ENCODE data around the gene KRCC1.

KRCC1 gene

DNA sequence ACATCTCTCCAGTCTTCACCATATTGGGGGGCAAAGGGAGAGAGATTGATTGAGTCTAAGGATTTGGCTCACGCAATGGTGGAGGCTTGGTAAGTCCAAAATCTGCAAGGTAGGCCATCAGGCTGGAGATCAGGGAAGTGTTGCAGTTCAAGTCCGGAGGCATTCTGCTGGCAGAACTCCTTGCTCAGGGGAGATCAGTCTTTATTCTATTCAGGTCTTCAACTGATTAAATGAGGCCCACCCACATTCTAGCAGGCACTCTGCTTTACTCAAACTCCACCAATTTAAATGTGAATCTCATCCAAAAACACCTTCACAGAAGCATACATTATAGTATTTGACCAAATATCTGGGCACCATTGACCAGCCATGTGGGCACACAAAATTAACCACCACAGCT, 33.4 kb upstream of the KRCC1 start:
- Histone ChIP-seq H2AK5ac (ENCODE audit: low read length) (no peak overlapping the region), H4K5ac (ENCODE audit: low read length) (no peak overlapping the region), H2BK120ac (ENCODE audit: low read depth, low read length) (no peak overlapping the region), H3K4me3 (ENCODE audit: low read length) (no peak overlapping the region), H4K8ac (ENCODE audit: low read depth, low read length) (no peak overlapping the region), H3K18ac (ENCODE audit: low read length) (no peak overlapping the region), H3K23ac (ENCODE audit: low read length) (no peak overlapping the region), H3K4me2 (ENCODE audit: low read length) (no peak overlapping the region), H3K27ac (ENCODE audit: low read depth, low read length) (no peak overlapping the region), H3K4ac (ENCODE audit: low read depth, low read length) (no peak overlapping the region), H3K79me2 (ENCODE audit: control insufficient read depth, insufficient read depth, low read length) (no peaks in the 10 kb centered on the region), H3K36me3 (ENCODE audit: control insufficient read depth, insufficient read depth, low read length) (no peaks in the 10 kb centered on the region), H3K9ac (ENCODE audit: low read length) (no peak overlapping the region), H3K27me3 (ENCODE audit: insufficient read depth, low read length, poor library complexity) (no peaks in the 10 kb centered on the region), H3K4me1 (ENCODE audit: control insufficient read depth, low read depth, low read length) (no peaks in the 10 kb centered on the region), H3K56ac (ENCODE audit: low read length) (no peak overlapping the region), H2BK5ac (ENCODE audit: low read length) (no peak overlapping the region), H3K79me1 (ENCODE audit: low read length) (no peaks in the 10 kb centered on the region), H2BK15ac (replicated peaks; ENCODE audit: low read depth) (no peak overlapping the region)
- DNase-seq: no peak
- WGBS (ENCODE audit: extremely low coverage, insufficient coverage, low lambda C conversion rate): no CpG with 5 or more reads among the region's 2 CpGs

DNA sequence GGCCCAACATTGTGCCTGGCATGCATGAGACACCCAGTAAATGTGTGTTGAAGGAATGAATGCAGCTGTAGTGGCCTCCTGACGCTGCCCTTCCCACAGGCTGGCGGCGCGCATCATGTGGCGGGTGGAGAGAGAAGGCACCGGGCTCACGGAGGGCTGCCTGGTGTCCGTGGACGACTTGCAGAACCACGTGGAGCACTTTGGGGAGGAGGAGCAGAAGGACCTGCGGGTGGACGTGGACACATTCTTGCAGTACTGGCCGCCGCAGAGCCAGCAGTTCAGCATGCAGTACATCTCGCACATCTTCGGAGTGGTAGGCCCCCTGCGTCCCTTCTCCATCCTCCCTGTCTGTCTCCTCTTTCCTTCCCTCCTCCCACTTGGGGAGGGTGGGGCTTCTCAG, 32.2 kb upstream of the KRCC1 start:
- DNase-seq: no peak
- no peak overlapping the region for H3K9ac ChIP-seq (ENCODE audit: low read length)
- no peak overlapping the region for H3K56ac ChIP-seq (ENCODE audit: low read length)
- no peak overlapping the region for H3K4me2 ChIP-seq (ENCODE audit: low read length)
- no peak overlapping the region for H3K27ac ChIP-seq (ENCODE audit: low read depth, low read length)
- H2AK5ac ChIP-seq (ENCODE audit: low read length): no peak overlapping the region
- H2BK120ac ChIP-seq (ENCODE audit: low read depth, low read length): no peak overlapping the region
- no peaks in the 10 kb centered on the region for H3K79me1 ChIP-seq (ENCODE audit: low read length)
- H2BK15ac ChIP-seq (replicated peaks; ENCODE audit: low read depth): no peak overlapping the region
- no peak overlapping the region for H2BK5ac ChIP-seq (ENCODE audit: low read length)
- no peak overlapping the region for H4K5ac ChIP-seq (ENCODE audit: low read length)
- H3K18ac ChIP-seq (ENCODE audit: low read length): no peak overlapping the region
- no peak overlapping the region for H3K4ac ChIP-seq (ENCODE audit: low read depth, low read length)
- no peaks in the 10 kb centered on the region for H3K79me2 ChIP-seq (ENCODE audit: control insufficient read depth, insufficient read depth, low read length)
- H3K23ac ChIP-seq (ENCODE audit: low read length): no peak overlapping the region
- no peak overlapping the region for H4K8ac ChIP-seq (ENCODE audit: low read depth, low read length)
- no CpG with 5 or more reads among the region's 17 CpGs for WGBS (ENCODE audit: extremely low coverage, insufficient coverage, low lambda C conversion rate)
- no peak overlapping the region for H3K4me3 ChIP-seq (ENCODE audit: low read length)
- no peaks in the 10 kb centered on the region for H3K27me3 ChIP-seq (ENCODE audit: insufficient read depth, low read length, poor library complexity)
- no peaks in the 10 kb centered on the region for H3K4me1 ChIP-seq (ENCODE audit: control insufficient read depth, low read depth, low read length)
- no peaks in the 10 kb centered on the region for H3K36me3 ChIP-seq (ENCODE audit: control insufficient read depth, insufficient read depth, low read length)

DNA sequence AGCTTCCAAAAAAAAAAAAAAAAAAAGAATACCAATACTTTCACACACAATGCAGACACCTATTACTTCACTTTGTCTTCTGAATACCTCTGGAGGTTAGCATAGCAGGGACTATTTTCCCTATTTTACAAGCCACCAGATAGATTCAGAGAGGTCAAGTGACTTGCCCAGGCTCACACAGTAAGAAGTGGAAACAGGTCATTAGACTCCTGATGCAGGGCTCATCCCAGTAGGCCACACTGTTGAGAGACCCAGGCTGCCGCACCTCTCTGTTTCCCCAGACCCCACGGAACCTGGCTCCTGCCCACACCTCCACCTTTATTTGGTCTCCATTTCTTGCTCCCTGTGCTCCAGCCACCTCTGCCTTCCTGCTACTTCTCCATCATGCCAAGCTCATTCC, 31.5 kb upstream of the KRCC1 start:
- H3K36me3 ChIP-seq (ENCODE audit: control insufficient read depth, insufficient read depth, low read length): no peaks in the 10 kb centered on the region
- DNase-seq: no peak
- WGBS (ENCODE audit: extremely low coverage, insufficient coverage, low lambda C conversion rate): no CpG with 5 or more reads among the region's 2 CpGs

DNA sequence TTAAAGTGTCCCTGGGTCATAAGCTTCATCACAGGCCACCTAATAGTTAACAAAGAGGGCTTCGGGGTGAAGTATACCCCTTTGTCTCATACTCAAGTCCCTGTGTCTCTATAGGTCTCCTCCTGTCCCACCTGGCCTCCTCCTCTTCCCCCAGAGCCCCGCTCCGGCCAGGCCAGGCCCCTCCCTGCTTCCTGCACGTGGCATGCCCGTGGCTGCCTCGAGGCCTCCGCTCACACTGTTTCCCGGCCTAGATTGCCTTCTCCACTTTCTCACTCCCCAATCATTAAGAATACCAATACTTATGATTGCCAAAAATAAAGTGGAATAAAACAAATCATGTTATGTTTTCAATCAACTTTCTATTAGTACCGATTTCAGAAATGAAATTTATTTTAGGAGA, 30.8 kb upstream of the KRCC1 start:
- WGBS (ENCODE audit: extremely low coverage, insufficient coverage, low lambda C conversion rate): no CpG with 5 or more reads among the region's 9 CpGs
- H3K36me3 ChIP-seq (ENCODE audit: control insufficient read depth, insufficient read depth, low read length): no peaks in the 10 kb centered on the region

More for the DNA sequence above, 31.5 kb upstream of the KRCC1 start:
- no peaks in the 10 kb centered on the region for H3K4me1 ChIP-seq (ENCODE audit: control insufficient read depth, low read depth, low read length)
- H4K8ac ChIP-seq (ENCODE audit: low read depth, low read length): no peak overlapping the region
- H2BK5ac ChIP-seq (ENCODE audit: low read length): no peak overlapping the region
- no peak overlapping the region for H3K23ac ChIP-seq (ENCODE audit: low read length)
- H3K79me1 ChIP-seq (ENCODE audit: low read length): no peaks in the 10 kb centered on the region
- H3K27me3 ChIP-seq (ENCODE audit: insufficient read depth, low read length, poor library complexity): no peaks in the 10 kb centered on the region
- no peak overlapping the region for H2BK15ac ChIP-seq (replicated peaks; ENCODE audit: low read depth)
- no peak overlapping the region for H3K18ac ChIP-seq (ENCODE audit: low read length)
- H2BK120ac ChIP-seq (ENCODE audit: low read depth, low read length): no peak overlapping the region
- no peaks in the 10 kb centered on the region for H3K79me2 ChIP-seq (ENCODE audit: control insufficient read depth, insufficient read depth, low read length)
- H3K27ac ChIP-seq (ENCODE audit: low read depth, low read length): no peak overlapping the region
- no peak overlapping the region for H3K4me2 ChIP-seq (ENCODE audit: low read length)
- no peak overlapping the region for H3K4me3 ChIP-seq (ENCODE audit: low read length)
- H3K4ac ChIP-seq (ENCODE audit: low read depth, low read length): no peak overlapping the region
- H2AK5ac ChIP-seq (ENCODE audit: low read length): no peak overlapping the region
- no peak overlapping the region for H3K56ac ChIP-seq (ENCODE audit: low read length)
- H4K5ac ChIP-seq (ENCODE audit: low read length): no peak overlapping the region
- no peak overlapping the region for H3K9ac ChIP-seq (ENCODE audit: low read length)

DNA sequence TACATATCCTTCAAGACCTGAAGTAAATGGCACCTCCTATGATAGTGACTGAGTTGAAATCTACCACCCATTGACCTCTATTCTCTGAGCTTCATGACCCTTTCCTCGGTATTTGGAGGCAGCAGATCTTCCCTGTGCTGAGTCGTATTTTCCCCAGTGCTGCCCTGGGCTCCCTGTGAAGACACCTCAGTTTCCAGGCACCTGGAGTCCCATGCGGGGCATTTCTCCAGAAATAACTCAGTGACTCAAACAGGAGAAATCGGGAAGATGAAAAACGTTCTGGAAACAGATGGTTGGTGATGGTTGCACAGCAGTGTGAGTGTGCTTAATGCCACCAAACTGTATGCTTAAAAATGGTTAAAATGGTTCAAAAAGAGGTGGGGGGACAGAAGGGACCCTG, 30.0 kb upstream of the KRCC1 start:
- no CpG with 5 or more reads among the region's 5 CpGs for WGBS (ENCODE audit: extremely low coverage, insufficient coverage, low lambda C conversion rate)

More for the DNA sequence above, 30.8 kb upstream of the KRCC1 start:
- no peak overlapping the region for H3K4ac ChIP-seq (ENCODE audit: low read depth, low read length)
- DNase-seq: no peak
- H3K27me3 ChIP-seq (ENCODE audit: insufficient read depth, low read length, poor library complexity): no peaks in the 10 kb centered on the region
- H3K4me2 ChIP-seq (ENCODE audit: low read length): no peak overlapping the region
- H4K8ac ChIP-seq (ENCODE audit: low read depth, low read length): no peak overlapping the region
- H3K27ac ChIP-seq (ENCODE audit: low read depth, low read length): no peak overlapping the region
- no peak overlapping the region for H4K5ac ChIP-seq (ENCODE audit: low read length)
- H3K4me1 ChIP-seq (ENCODE audit: control insufficient read depth, low read depth, low read length): no peaks in the 10 kb centered on the region
- no peak overlapping the region for H2BK120ac ChIP-seq (ENCODE audit: low read depth, low read length)
- no peak overlapping the region for H3K18ac ChIP-seq (ENCODE audit: low read length)
- H3K9ac ChIP-seq (ENCODE audit: low read length): no peak overlapping the region
- no peak overlapping the region for H2BK15ac ChIP-seq (replicated peaks; ENCODE audit: low read depth)
- H3K79me2 ChIP-seq (ENCODE audit: control insufficient read depth, insufficient read depth, low read length): no peaks in the 10 kb centered on the region
- H2AK5ac ChIP-seq (ENCODE audit: low read length): no peak overlapping the region
- H2BK5ac ChIP-seq (ENCODE audit: low read length): no peak overlapping the region
- H3K23ac ChIP-seq (ENCODE audit: low read length): no peak overlapping the region
- H3K4me3 ChIP-seq (ENCODE audit: low read length): no peak overlapping the region
- no peaks in the 10 kb centered on the region for H3K79me1 ChIP-seq (ENCODE audit: low read length)
- H3K56ac ChIP-seq (ENCODE audit: low read length): no peak overlapping the region

DNA sequence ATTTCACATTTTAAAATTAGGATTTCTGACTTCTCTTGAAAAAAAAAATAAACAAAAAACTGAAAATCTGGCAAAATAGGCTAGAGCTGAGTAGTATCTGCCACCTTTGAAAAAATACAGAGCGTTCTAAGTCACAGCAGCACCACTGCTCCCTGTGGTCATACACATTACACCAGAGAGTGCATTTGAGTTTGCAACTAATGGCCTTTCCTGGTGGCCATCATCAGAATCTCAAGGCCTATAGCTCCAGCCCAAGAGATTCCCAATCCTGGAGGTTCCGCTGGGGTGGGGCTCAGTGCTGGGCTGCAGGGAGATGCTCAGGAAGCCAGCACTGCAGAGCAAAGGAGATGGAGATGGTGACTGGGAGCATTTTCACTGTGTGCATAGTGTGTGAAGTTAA, 29.5 kb upstream of the KRCC1 start:
- no peaks in the 10 kb centered on the region for H3K4me1 ChIP-seq (ENCODE audit: control insufficient read depth, low read depth, low read length)
- WGBS (ENCODE audit: extremely low coverage, insufficient coverage, low lambda C conversion rate): no CpG with 5 or more reads among the region's 2 CpGs

More for the DNA sequence above, 30.0 kb upstream of the KRCC1 start:
- no peak overlapping the region for H3K56ac ChIP-seq (ENCODE audit: low read length)
- H3K18ac ChIP-seq (ENCODE audit: low read length): no peak overlapping the region
- H3K36me3 ChIP-seq (ENCODE audit: control insufficient read depth, insufficient read depth, low read length): no peaks in the 10 kb centered on the region
- H2AK5ac ChIP-seq (ENCODE audit: low read length): no peak overlapping the region
- no peaks in the 10 kb centered on the region for H3K79me2 ChIP-seq (ENCODE audit: control insufficient read depth, insufficient read depth, low read length)
- no peaks in the 10 kb centered on the region for H3K27me3 ChIP-seq (ENCODE audit: insufficient read depth, low read length, poor library complexity)
- no peak overlapping the region for H2BK120ac ChIP-seq (ENCODE audit: low read depth, low read length)
- H3K4ac ChIP-seq (ENCODE audit: low read depth, low read length): no peak overlapping the region
- H2BK5ac ChIP-seq (ENCODE audit: low read length): no peak overlapping the region
- no peak overlapping the region for H2BK15ac ChIP-seq (replicated peaks; ENCODE audit: low read depth)
- no peak overlapping the region for H4K8ac ChIP-seq (ENCODE audit: low read depth, low read length)
- no peak for DNase-seq
- H3K9ac ChIP-seq (ENCODE audit: low read length): no peak overlapping the region
- no peak overlapping the region for H3K27ac ChIP-seq (ENCODE audit: low read depth, low read length)
- no peaks in the 10 kb centered on the region for H3K79me1 ChIP-seq (ENCODE audit: low read length)
- no peak overlapping the region for H3K4me3 ChIP-seq (ENCODE audit: low read length)
- no peak overlapping the region for H3K23ac ChIP-seq (ENCODE audit: low read length)
- no peak overlapping the region for H4K5ac ChIP-seq (ENCODE audit: low read length)
- H3K4me1 ChIP-seq (ENCODE audit: control insufficient read depth, low read depth, low read length): no peaks in the 10 kb centered on the region
- no peak overlapping the region for H3K4me2 ChIP-seq (ENCODE audit: low read length)

More for the DNA sequence above, 29.5 kb upstream of the KRCC1 start:
- Histone ChIP-seq H3K79me1 (ENCODE audit: low read length) (no peaks in the 10 kb centered on the region), H2BK5ac (ENCODE audit: low read length) (no peak overlapping the region), H4K5ac (ENCODE audit: low read length) (no peak overlapping the region), H4K8ac (ENCODE audit: low read depth, low read length) (no peak overlapping the region), H3K27me3 (ENCODE audit: insufficient read depth, low read length, poor library complexity) (no peaks in the 10 kb centered on the region), H2BK120ac (ENCODE audit: low read depth, low read length) (no peak overlapping the region), H3K23ac (ENCODE audit: low read length) (no peak overlapping the region), H3K4me2 (ENCODE audit: low read length) (no peak overlapping the region), H3K18ac (ENCODE audit: low read length) (no peak overlapping the region), H3K36me3 (ENCODE audit: control insufficient read depth, insufficient read depth, low read length) (no peaks in the 10 kb centered on the region), H3K9ac (ENCODE audit: low read length) (no peak overlapping the region), H3K4me3 (ENCODE audit: low read length) (no peak overlapping the region), H2BK15ac (replicated peaks; ENCODE audit: low read depth) (no peak overlapping the region), H3K56ac (ENCODE audit: low read length) (no peak overlapping the region), H2AK5ac (ENCODE audit: low read length) (no peak overlapping the region), H3K27ac (ENCODE audit: low read depth, low read length) (no peak overlapping the region), H3K4ac (ENCODE audit: low read depth, low read length) (no peak overlapping the region), H3K79me2 (ENCODE audit: control insufficient read depth, insufficient read depth, low read length) (no peaks in the 10 kb centered on the region)
- no peak for DNase-seq

All from mesendoderm (in vitro differentiated cells).